ENCODE measurements around the gene SLC22A1. TPM values are rescaled to one million over a fixed set of nuclear protein-coding genes. Genes with fewer than 3 reads are reported as not detected.

The SLC22A1 gene
- total and polyA plus RNA-seq, 2 donors (not counting 3 experiments of a cell fraction or from before 2014, with no cell fraction given) = 0.04 TPM; not detected in 1

GRCh38 chr6:160207618-160208017 lies 86.0 kb downstream of the SLC22A1 start:
- no peak overlapping the region for H3K4me2 ChIP-seq (ENCODE audit: insufficient read depth, low read length)
- H3K4me3 ChIP-seq (replicated peaks in 1 of 3; ENCODE audit: insufficient read depth in 1 of 3, low read depth in 1 of 3, low read length in 3 of 3) = no peak overlapping the region
- FAIRE-seq (no peak), DNase-seq (ENCODE audit: low read depth, low spot score) (no peak)
- H3K4me1 ChIP-seq (ENCODE audit: control insufficient read depth, extremely low read depth, insufficient read depth, low read length) = no peaks in the 10 kb centered on the region
- H3K9me1 ChIP-seq (replicated peaks; ENCODE audit: control insufficient read depth, extremely low read depth, insufficient read depth, low read length) = no peaks in the 10 kb centered on the region
- CTCF ChIA-PET = no interaction called here
- H4K20me1 ChIP-seq (replicated peaks; ENCODE audit: control insufficient read depth, extremely low read depth, insufficient read depth, low read length) = no peaks in the 10 kb centered on the region
- no TSS peak for BruUV-seq (replicated peaks)
- no peaks in the 10 kb centered on the region for H3K36me3 ChIP-seq (ENCODE audit: control insufficient read depth in 2 of 2, extremely low read depth in 1 of 2, insufficient read depth in 2 of 2, low read length in 2 of 2)
- H2AFZ ChIP-seq (ENCODE audit: low read depth, low read length) = no peak overlapping the region
- dilution Hi-C loops (cut with MboI; ENCODE audit: extremely low pct_ligation_motif_present, low sequenced_read_pairs) = no loop called here
- H3K27me3 ChIP-seq (ENCODE audit: control insufficient read depth in 2 of 2, insufficient read depth in 2 of 2, low read length in 2 of 2) = no peaks in the 10 kb centered on the region
- no peak overlapping the region for H3K9ac ChIP-seq (replicated peaks; ENCODE audit: extremely low read depth, insufficient read depth, low read length)
- intact Hi-C loops (cut with micrococcal nuclease) = no loop called here
- TF ChIP-seq CTCF (IDR thresholded peaks at IDR 0.05; ENCODE audit: extremely low read depth in 1 of 2, insufficient read depth in 1 of 2, low read depth in 1 of 2, low read length in 2 of 2) (no peak), GATA2 (IDR thresholded peaks at IDR 0.05; ENCODE audit: insufficient read depth, insufficient read length, low read depth, low read length) (no peak), EZH2 (IDR thresholded peaks at IDR 0.05; ENCODE audit: borderline replicate concordance, low read depth, low read length, severe bottlenecking) (no peak), POLR2A (IDR thresholded peaks at IDR 0.05; ENCODE audit: low read depth, low read length) (no peak), MAX (IDR thresholded peaks at IDR 0.05; ENCODE audit: insufficient read depth, insufficient read length) (no peak)
- H3K9me3 ChIP-seq (replicated peaks; ENCODE audit: control insufficient read depth, insufficient read depth, low read length) = no peaks in the 10 kb centered on the region
- no peaks in the 10 kb centered on the region for H3K79me2 ChIP-seq (ENCODE audit: control insufficient read depth, insufficient read depth, low read length)
- POLR2A ChIA-PET = no interaction called here
- H3K27ac ChIP-seq (ENCODE audit: insufficient read depth, low read depth, low read length) = no peak overlapping the region

Small RNA genes lying within 50 kb of the gene (small RNA-seq; reads per million reads assigned to genes)
- not detected for gene AL645733.1 (ENCODE audit: insufficient read depth, insufficient read length, low read depth, low replicate concordance)

Other genes starting within 250 kb of the SLC22A1 start
- gene MAS1, start 230.8 kb upstream of the SLC22A1 start, total RNA-seq = not detected in 2 replicates
- gene MAS1, start 230.8 kb upstream of the SLC22A1 start, polyA plus RNA-seq = not detected in 2 replicates
- 59.7 and 60.2 TPM in 2 replicates for gene IGF2R, start 152.7 kb upstream of the SLC22A1 start, total RNA-seq
- gene IGF2R, start 152.7 kb upstream of the SLC22A1 start, polyA plus RNA-seq = 11.3 and 16.3 TPM in 2 replicates
- not detected in 2 replicates for gene SLC22A2, start 137.0 kb downstream of the SLC22A1 start, total RNA-seq
- not detected in 2 replicates for gene SLC22A2, start 137.0 kb downstream of the SLC22A1 start, polyA plus RNA-seq
- gene SLC22A3, start 226.6 kb downstream of the SLC22A1 start, total RNA-seq = not detected in 2 replicates
- not detected in 2 replicates for gene SLC22A3, start 226.6 kb downstream of the SLC22A1 start, polyA plus RNA-seq

All from endothelial cell of umbilical vein (primary cell).